ENCODE results near the gene SUGP2.

SUGP2 gene

GRCh38 chr19:19033426-19034203 lies at the start of gene SUGP2, which contains the start of gene ARMC6:
Gene SUGP2, minus strand, starts transcription at chr19:19033517. Its CDS starts 2,446 bp downstream, at chr19:19031071.
Gene ARMC6, plus strand, starts transcription at chr19:19033603. Its CDS starts 607 bp downstream, at chr19:19034210.
- H3K4me3 ChIP-seq (ENCODE audit: low read depth, low read length) = peak within 1 kb of the TSS; percentile 92
- TF ChIP-seq, protein P1, sequence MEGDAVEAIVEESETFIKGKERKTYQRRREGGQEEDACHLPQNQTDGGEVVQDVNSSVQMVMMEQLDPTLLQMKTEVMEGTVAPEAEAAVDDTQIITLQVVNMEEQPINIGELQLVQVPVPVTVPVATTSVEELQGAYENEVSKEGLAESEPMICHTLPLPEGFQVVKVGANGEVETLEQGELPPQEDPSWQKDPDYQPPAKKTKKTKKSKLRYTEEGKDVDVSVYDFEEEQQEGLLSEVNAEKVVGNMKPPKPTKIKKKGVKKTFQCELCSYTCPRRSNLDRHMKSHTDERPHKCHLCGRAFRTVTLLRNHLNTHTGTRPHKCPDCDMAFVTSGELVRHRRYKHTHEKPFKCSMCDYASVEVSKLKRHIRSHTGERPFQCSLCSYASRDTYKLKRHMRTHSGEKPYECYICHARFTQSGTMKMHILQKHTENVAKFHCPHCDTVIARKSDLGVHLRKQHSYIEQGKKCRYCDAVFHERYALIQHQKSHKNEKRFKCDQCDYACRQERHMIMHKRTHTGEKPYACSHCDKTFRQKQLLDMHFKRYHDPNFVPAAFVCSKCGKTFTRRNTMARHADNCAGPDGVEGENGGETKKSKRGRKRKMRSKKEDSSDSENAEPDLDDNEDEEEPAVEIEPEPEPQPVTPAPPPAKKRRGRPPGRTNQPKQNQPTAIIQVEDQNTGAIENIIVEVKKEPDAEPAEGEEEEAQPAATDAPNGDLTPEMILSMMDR (IDR thresholded peaks at IDR 0.05; ENCODE audit: low read depth, low read length) = no peak

DNA sequence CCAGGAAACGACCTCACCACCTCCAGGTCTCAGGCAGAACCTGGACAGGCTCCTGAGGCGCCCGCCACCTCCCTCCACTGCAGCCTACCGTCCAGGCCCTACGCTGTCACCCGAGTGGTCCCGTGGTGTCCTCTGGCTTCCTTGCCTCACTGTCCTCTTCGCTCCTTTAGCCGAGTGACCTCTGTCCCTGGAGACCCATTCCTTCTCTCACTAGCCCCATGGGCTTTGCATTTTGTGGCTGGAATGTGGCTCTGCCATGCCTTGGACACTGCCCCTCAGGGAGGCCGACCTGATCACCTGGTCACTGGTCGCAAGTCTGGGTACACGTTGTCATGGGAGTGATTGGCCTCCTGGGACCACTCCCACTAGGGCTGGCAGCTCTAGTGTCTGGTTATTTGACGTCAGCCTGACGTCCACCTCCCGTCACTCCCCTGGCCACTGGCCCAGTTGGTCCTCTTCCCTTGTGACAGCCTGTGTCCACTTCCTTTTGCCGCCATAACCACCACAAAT lies 48.4 kb upstream of the SUGP2 start:
- H3K4me3 ChIP-seq (ENCODE audit: low read depth, low read length) = no peak overlapping the region
- TF ChIP-seq, protein P1 (IDR thresholded peaks at IDR 0.05; ENCODE audit: low read depth, low read length) = no peak

DNA sequence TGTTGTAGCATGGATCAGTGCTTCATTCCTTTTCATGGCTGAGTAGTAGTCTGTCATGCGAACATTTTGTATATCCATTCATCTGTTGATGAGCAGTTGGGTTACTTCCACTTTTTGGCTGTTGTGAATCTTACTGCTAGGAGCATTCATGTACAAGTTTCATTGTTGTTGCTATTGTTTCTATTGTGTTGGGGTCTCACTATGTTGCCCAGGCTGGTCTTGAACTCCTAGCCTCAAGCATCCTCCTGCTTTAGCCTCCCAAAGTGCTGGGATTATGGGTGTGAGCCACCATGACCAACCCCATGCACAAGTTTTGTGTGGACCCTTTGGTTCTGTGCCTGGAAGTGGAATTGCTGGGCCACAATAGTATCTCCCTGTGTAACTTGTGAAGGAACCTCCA lies 46.3 kb upstream of the SUGP2 start:
- H3K4me3 ChIP-seq (ENCODE audit: low read depth, low read length) = no peak overlapping the region
- TF ChIP-seq, protein P1 (IDR thresholded peaks at IDR 0.05; ENCODE audit: low read depth, low read length) = no peak

GRCh38 chr19:19078801-19079200 lies 45.5 kb upstream of the SUGP2 start:
- H3K4me3 ChIP-seq (ENCODE audit: low read depth, low read length) = no peak overlapping the region
- TF ChIP-seq, protein P1 (IDR thresholded peaks at IDR 0.05; ENCODE audit: low read depth, low read length) = no peak

DNA sequence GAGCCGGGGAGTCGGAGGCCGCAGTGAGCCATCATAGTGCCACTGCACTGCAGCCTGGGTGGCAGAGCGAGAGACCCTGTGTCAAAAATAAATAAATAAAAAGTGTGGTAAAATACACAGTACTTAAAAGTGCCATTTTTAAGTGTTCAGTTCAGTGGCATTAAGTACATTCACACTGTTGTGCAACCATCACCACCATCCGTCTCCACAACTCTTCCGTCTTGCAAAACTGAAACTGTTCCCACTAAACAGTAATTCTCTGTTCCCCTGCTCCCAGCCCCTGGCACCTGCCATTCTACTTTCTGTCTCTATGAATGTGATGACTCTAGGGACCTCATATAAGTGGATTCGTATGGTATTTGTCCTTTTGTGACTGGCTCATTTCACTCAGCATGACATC lies 43.8 kb upstream of the SUGP2 start:
- TF ChIP-seq, protein P1 (IDR thresholded peaks at IDR 0.05; ENCODE audit: low read depth, low read length) = no peak
- no peak overlapping the region for H3K4me3 ChIP-seq (ENCODE audit: low read depth, low read length)

GRCh38 chr19:19076476-19076875 lies 43.2 kb upstream of the SUGP2 start:
- TF ChIP-seq, protein P1 (IDR thresholded peaks at IDR 0.05; ENCODE audit: low read depth, low read length) = no peak
- no peak overlapping the region for H3K4me3 ChIP-seq (ENCODE audit: low read depth, low read length)

- TF ChIP-seq, protein P1 (IDR thresholded peaks at IDR 0.05; ENCODE audit: low read depth, low read length) = no peak
- H3K4me3 ChIP-seq (ENCODE audit: low read depth, low read length) = no peak overlapping the region
These were observed 41.8 kb upstream of the SUGP2 start for GRCh38 chr19:19075126-19075525.
